GM10248 (cell line): ENCODE data around the gene TMEM231.

Experiments used
- CTCF ChIA-PET: fragments of 300-600 bp; sonication (Branson Sonifier 250); formaldehyde crosslinking; extraction: SDS; loops from one replicate; lab custom pipeline; 2021; ENCODE audit warnings: antibody characterized with exemption; lab: Yijun Ruan, JAX
- POLR2A ChIA-PET: fragments of 350-650 bp; sonication (Branson Sonifier 250); formaldehyde crosslinking; extraction: SDS; loops from one replicate; lab custom pipeline; 2020; ENCODE audit warnings: antibody characterized with exemption; lab: Yijun Ruan, JAX
- DNase-seq: peaks from one replicate; pipeline ENCODE4 v3.0.0; 2012; ENCODE audit errors: extremely low spot score
- TF ChIP-seq, protein P1 (sequence below): IDR thresholded peaks from 2 replicates; pipeline ENCODE4 v1.5.1; 2012; ENCODE audit warnings: mild to moderate bottlenecking, low read depth; ENCODE audit errors: extremely low read depth, missing control alignments, control extremely low read depth

Gene TMEM231

DNA sequence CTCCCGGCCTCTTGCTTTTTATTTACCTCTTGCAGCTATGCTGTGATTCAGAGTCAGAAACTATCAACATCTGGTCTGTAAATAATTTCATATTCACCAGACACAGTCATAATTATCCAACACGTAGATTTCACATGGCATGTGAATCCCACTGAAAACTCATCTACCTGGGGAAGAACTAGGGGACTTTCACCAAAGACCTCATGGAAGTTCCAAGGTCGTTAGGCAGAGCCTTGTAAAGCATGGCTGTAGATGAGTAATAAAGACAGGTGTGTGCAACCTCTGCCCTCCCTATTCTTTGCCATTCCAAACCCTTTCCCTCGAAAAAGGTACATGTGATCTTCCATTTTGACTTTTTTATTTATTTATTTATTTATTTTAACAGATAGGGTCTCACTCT lies 18.3 kb downstream of the TMEM231 start:
- no peak for DNase-seq
- TF ChIP-seq, protein P1, sequence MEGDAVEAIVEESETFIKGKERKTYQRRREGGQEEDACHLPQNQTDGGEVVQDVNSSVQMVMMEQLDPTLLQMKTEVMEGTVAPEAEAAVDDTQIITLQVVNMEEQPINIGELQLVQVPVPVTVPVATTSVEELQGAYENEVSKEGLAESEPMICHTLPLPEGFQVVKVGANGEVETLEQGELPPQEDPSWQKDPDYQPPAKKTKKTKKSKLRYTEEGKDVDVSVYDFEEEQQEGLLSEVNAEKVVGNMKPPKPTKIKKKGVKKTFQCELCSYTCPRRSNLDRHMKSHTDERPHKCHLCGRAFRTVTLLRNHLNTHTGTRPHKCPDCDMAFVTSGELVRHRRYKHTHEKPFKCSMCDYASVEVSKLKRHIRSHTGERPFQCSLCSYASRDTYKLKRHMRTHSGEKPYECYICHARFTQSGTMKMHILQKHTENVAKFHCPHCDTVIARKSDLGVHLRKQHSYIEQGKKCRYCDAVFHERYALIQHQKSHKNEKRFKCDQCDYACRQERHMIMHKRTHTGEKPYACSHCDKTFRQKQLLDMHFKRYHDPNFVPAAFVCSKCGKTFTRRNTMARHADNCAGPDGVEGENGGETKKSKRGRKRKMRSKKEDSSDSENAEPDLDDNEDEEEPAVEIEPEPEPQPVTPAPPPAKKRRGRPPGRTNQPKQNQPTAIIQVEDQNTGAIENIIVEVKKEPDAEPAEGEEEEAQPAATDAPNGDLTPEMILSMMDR = no peak
- ChIA-PET CTCF (interaction anchor here (0.7 to 4.9 kb wide), 6 partner anchors 9 to 27 kb away, joined by 3 to 28 read pairs (median 4); no protein-coding TSS in a partner anchor), POLR2A (interaction anchor here (0.5 to 0.6 kb wide), 2 partner anchors 20 to 324 kb away, joined by 3 read pairs; no protein-coding TSS in a partner anchor)

DNA sequence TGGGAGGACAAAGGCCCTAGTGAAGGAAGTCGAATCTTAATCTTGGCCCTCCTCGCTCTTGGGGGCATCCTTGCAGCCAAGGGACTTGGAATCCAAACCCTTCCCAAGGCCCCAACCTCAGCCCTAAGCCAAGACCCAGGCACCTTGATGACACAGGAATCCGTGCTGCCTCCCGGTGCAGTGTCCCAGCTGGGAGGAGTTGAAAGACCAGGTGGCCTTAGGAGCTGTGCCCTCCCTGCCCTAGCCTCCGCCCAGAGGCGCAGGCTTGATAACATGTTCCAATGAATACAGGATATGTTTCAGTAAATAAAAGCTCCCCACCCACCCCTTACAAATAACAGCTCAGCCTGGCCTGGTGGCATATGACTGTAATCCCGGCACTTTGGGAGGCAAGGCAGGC lies 20.2 kb downstream of the TMEM231 start, which contains the start of gene CHST5:
Gene CHST5 (minus strand): TSS at position 208 of the 400 bp plus-strand sequence. CDS start 5,724 bp downstream, outside the sequence.
- POLR2A ChIA-PET = no interaction called here
- CTCF ChIA-PET = interaction anchor here (4.0 to 4.9 kb wide), 2 partner anchors 14 to 19 kb away, joined by 16 to 28 read pairs; no protein-coding TSS in a partner anchor
- TF ChIP-seq, protein P1 = no peak
- no peak for DNase-seq

DNA sequence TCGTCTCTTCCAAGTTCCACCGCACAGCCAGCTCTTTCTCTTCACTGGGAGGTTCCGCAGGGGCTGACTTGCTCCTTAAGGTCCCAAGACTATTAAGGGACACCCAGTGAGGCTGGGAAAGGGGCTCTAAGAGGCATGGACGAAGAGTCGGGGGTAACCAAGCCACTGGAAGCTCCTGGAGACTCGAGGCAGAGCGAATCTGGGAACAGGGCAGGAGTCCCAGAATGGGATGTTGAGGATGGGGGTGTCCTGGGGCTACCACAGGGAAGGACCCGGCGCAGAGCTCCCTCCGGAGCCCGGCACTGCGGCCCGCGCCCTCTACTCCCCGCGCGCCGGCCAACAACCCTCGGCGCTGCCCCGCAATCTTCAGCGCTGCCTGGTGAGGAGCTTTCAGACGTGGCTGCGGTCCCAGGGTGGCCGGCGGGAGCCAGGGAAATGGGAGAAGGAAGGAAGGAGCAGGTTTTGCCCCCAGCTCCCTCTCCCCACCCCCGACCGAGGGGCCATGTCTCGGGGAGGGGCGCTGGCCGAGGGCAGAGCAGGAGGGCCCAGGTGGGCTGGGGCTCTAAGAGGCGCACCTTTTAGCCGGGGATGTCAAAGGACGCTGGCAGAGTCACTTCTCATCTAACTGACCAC lies 20.7 kb downstream of the TMEM231 start:
- TF ChIP-seq, protein P1 = no peak
- ChIA-PET CTCF (interaction anchor here (0.8 to 4.9 kb wide), 5 partner anchors 8 to 18 kb away, joined by 3 to 28 read pairs (median 4); no protein-coding TSS in a partner anchor), POLR2A (no interaction called here)
- no peak for DNase-seq

DNA sequence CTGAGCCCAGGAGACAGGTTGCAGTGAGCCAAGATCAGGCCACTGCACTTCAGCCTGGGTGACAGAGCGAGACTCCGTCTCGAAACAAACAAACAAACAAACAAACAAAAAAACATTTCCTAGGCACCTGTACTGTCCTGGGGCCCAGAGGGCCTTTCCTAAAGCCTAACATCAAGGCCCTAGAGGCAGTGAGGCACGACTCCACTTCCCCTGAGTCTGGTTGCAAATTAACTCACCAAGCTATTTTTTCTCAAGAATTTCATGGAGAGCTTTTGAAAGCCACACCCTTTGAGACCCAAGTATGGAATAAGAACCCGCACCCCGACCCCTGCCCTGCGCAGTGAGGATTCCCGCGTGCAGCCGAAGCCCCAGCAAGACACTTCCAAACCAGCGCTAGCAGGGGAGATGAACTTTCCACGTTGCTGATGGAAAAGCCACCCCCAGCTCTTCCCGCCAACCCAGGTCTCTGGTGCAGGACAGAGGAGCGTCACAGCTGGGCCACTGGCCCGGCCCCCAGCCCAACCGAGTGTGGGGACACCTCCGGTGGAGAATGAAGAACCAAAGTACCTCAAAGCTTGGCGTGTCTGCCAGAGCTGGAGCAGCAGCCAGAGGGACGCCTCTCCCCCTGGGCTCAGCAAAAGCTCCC lies 21.4 kb downstream of the TMEM231 start:
- ChIA-PET CTCF (interaction anchor here (0.8 to 4.9 kb wide), 5 partner anchors 9 to 17 kb away, joined by 3 to 28 read pairs (median 4); no protein-coding TSS in a partner anchor), POLR2A (interaction anchor here (0.6 kb wide), 1 partner anchor 65 kb away, joined by 3 read pairs; no protein-coding TSS in a partner anchor)
- TF ChIP-seq, protein P1 = no peak
- no peak for DNase-seq

DNA sequence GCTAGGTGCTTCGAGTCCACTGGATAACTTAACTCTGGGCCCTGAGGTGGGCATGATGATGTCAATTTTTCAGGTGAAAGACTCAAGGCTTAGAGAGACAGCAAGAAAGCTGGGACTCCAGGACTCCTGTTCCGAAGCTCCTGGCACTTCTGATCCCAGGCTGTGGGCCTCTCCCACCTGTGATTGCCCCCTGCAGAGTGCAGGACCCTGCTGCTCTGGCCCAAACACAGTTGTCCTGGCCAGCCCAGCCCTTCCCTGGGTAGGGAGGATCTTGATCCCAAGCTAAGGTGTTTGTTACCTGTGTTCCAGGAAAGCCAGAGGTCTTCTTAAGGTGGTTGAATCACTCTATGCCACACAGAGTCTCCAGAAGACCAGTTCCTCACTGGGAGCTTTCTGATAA lies 23.3 kb downstream of the TMEM231 start:
- TF ChIP-seq, protein P1 = no peak
- POLR2A ChIA-PET = no interaction called here
- CTCF ChIA-PET = interaction anchor here (1.1 to 2.5 kb wide), 5 partner anchors 12 to 68 kb away, joined by 3 to 16 read pairs (median 5); partner anchors contain the start of gene TMEM170A
- no peak for DNase-seq

DNA sequence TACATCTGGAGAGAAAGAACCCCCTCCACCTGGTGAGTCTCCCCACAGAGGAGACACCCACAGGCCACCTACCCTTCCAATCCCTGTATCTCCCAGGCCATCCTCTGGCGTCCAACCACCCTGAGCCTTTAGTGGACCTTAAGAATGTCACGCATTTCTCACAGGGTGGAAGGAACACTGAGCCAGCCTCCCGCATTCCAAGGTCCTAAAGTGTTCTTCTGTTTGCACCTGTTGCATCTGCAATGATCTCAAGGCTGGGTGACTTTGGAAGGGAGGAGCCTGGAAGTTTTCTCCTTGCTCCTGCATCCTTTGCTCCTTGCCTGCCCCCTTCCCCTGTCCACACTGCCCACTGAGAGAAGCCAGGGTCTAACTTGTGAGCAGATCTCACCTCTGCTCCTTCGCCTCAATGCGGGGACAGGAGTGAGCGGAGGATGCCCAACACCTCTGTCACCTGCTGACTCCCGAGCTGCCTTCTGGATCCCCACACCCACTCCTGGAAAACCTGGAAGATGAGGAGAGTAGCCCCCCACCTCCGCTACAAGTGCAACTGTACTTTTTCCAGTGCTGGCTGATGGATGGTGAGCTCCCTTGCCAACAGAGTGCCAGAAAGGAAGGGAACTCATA lies 23.8 kb downstream of the TMEM231 start:
- ChIA-PET CTCF (interaction anchor here (1.0 to 2.5 kb wide), 8 partner anchors 11 to 333 kb away, joined by 3 to 16 read pairs (median 4); partner anchors contain the start of gene TMEM170A), POLR2A (no interaction called here)
- no peak for DNase-seq

More for the DNA sequence above, 23.8 kb downstream of the TMEM231 start:
- TF ChIP-seq, protein P1 = no peak
